NB4 (cell line): ENCODE data around the gene PARK7.
A peak's percentile ranks its signal among the peaks of the same experiment; 100 is the strongest.
"Not testable (repeated sequence)": the region's sequence is repeated elsewhere in the genome, so short reads cannot be mapped to it uniquely, and the experiment has no call there.

Experiments used
- DNase-seq: peaks from one replicate; pipeline ENCODE4 v3.0.0; 2010; ENCODE audit warnings: low read depth
- H3K4me3 ChIP-seq: one replicate; pipeline ENCODE4 v1.5.1; 2011; ENCODE audit warnings: mild to moderate bottlenecking, low read depth, low read length, moderate library complexity
- MYC ChIP-seq: IDR thresholded peaks from 2 replicates; pipeline ENCODE4 v1.6.1; 2011; ENCODE audit warnings: low read depth, low read length
- POLR2A ChIP-seq: IDR thresholded peaks from 2 replicates; pipeline ENCODE4 v1.6.1; 2011; ENCODE audit warnings: mild to moderate bottlenecking; ENCODE audit not compliant: insufficient read length; ENCODE audit errors: extremely low read depth
- TF ChIP-seq, protein P1 (sequence below): IDR thresholded peaks from 2 replicates; pipeline ENCODE4 v1.6.1; 2011; ENCODE audit warnings: low read depth, low read length
- TF ChIP-seq, protein P2 (sequence below): IDR thresholded peaks from one replicate; pipeline ENCODE4 v1.5.1; 2012; ENCODE audit warnings: low read depth, low read length

Gene PARK7

DNA sequence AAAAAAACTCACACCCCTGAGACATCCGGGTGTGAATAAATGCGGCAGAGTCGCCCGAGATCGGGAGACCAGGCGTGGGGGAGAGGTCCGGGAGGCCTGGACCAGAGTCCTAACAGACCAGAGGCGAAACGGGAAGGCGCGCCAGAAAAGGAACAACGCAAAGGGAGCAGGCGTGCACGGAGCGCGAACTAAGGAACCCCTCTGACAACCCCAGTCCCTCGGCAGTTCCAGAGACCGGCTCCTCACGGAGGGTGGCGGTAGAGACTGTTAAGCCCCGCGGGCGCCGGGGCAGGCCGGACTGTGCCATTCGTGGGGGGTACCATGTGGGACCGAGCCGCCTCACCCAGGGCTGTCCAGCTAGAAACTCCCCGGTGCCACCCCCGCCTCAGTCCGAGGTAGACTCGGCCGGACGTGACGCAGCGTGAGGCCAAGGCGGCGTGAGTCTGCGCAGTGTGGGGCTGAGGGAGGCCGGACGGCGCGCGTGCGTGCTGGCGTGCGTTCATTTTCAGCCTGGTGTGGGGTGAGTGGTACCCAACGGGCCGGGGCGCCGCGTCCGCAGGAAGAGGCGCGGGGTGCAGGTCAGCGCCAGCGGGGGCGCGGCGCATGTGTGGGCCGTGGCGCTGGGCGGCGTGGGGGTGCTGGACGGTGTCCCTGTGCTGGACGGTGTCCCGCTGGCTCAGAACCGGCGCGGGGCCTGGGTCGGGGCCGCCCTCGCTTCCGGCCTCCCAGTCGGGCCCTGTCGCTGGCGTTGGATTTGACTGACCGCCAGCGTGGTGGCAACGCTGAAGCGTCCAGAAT, at the start of gene PARK7:
PARK7 (plus strand) TSS at position 496 of the 798 bp plus-strand sequence. CDS start 1,075 bp downstream, outside the sequence.
- TF ChIP-seq, protein P1, sequence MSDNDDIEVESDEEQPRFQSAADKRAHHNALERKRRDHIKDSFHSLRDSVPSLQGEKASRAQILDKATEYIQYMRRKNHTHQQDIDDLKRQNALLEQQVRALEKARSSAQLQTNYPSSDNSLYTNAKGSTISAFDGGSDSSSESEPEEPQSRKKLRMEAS = peak; percentile 69; the same call in 1 of the 2 replicates
- TF ChIP-seq, protein P2, sequence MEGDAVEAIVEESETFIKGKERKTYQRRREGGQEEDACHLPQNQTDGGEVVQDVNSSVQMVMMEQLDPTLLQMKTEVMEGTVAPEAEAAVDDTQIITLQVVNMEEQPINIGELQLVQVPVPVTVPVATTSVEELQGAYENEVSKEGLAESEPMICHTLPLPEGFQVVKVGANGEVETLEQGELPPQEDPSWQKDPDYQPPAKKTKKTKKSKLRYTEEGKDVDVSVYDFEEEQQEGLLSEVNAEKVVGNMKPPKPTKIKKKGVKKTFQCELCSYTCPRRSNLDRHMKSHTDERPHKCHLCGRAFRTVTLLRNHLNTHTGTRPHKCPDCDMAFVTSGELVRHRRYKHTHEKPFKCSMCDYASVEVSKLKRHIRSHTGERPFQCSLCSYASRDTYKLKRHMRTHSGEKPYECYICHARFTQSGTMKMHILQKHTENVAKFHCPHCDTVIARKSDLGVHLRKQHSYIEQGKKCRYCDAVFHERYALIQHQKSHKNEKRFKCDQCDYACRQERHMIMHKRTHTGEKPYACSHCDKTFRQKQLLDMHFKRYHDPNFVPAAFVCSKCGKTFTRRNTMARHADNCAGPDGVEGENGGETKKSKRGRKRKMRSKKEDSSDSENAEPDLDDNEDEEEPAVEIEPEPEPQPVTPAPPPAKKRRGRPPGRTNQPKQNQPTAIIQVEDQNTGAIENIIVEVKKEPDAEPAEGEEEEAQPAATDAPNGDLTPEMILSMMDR = peak; percentile 26
- peak; percentile 8; the same call in 1 of the 2 replicates for TF ChIP-seq MYC
- peak; percentile 98 for TF ChIP-seq POLR2A

DNA sequence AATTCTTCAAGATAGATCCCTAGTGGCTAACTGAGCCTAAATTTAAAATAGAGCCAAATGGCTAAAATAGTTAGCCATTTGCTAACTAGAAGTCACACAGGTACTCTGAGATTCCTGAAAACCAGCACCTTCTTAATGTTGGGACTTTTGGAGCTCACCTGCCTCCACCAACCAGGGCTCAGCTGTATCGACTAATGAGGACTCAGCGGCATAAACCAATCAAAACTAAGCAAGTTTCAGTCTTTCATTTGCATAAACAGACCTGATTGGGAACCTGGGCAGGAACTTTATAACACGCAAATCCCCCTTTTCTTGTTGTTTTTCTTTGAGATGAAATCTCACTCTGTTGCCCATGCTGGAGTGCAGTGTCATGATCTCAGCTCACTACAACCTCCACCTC, 49.4 kb upstream of the PARK7 start:
- TF ChIP-seq POLR2A = no peak
- TF ChIP-seq, protein P1 = no peak
- H3K4me3 ChIP-seq = no peak overlapping the region
- DNase-seq = no peak

More for the DNA sequence above, at the start of gene PARK7:
- peak within 1 kb of the TSS; percentile 92 for H3K4me3 ChIP-seq
- DNase-seq = peak; percentile 99

DNA sequence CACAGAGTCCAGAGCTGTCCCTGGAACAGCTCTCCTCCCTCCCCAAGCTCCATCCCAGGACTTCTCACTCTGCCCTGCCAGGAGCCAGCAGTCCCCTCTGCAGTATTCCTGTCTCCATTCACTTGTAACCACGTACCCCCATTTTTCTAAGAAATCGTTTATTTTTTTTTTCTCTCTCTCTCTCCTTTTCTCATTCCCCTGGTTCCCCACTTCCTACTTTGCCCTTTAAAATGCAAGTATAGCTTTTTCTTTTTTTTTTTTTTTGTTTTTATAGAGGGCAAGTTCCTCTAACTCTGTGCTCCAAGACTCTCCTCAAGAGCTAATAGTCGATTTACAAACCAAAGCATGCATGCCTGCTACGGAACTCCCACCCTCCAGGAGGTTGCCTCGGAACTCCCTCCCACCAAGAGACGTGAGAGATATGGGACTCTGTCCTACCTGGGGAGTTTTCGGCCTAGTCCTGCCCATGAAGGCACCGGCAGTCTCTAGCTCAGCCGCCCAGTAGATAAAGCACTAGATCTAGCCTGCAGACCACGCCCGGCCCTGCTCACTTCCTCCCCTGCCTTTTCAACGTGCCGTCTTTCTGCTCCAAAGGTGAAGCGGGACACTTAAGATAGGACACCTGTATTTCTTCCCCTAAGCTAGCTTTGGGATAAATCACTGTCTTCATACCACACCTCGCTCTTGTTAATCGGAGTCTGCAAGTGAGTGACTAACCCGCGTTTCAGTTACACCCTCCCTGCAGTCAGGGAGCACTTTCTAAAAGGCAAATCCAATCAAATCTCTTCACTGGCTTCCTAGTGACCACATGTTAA, 48.6 kb upstream of the PARK7 start:
- H3K4me3 ChIP-seq = no peak overlapping the region
- TF ChIP-seq, protein P2 = no peak
- DNase-seq = no peak

DNA sequence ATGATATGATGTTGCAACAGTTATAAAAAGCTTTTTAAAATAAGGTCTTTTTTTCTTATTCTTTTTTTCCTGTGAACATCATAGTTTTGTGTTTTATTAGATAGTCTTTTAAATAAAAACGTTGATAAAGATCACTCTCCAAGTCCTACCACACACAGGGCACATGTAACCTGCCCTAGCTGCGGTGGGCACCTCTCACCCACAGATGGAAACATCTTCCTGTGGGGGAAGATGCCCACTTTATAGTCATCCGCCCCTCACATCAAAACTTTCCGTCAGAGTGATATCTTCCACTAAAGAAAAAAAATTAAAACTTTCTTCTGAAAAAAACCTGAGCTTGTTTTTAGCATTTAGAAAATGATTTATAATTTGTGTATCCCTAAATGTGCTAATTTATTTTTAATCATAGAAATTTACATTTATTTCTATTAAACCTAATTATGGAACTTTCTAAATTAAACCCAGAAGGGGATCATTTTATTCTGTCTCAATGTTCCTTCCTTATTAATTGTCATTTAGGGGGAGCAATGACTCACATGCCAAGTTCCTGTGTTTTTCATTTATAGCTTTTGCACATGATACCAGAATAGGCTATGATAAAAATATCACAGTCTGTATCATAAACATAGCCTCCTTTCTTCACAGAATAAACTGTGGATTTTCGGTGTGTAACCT, 45.5 kb upstream of the PARK7 start:
- no peak for DNase-seq
- H3K4me3 ChIP-seq = no peak overlapping the region
- TF ChIP-seq POLR2A (no peak), MYC (no peak)
- TF ChIP-seq, protein P2 = no peak
- TF ChIP-seq, protein P1 = no peak

DNA sequence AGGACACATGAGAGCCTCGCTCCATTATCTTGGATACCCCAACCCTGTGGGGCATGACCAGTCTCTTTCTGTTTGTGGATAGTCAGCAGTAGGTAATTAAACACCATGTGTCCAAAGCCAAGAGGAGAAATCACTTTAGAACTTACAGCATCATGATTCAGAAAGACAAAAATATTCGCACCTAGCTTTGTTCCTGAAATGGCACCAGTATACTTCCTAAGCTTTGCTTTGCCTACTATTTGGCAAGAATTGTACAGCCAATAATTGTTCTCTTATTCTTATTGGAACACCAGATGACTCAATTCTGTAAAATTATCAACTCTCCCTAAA, 45.0 kb upstream of the PARK7 start:
- no peak for TF ChIP-seq MYC
- TF ChIP-seq, protein P2 = no peak
- TF ChIP-seq POLR2A = no peak
- TF ChIP-seq, protein P1 = no peak
- H3K4me3 ChIP-seq = no peak overlapping the region
- no peak for DNase-seq

DNA sequence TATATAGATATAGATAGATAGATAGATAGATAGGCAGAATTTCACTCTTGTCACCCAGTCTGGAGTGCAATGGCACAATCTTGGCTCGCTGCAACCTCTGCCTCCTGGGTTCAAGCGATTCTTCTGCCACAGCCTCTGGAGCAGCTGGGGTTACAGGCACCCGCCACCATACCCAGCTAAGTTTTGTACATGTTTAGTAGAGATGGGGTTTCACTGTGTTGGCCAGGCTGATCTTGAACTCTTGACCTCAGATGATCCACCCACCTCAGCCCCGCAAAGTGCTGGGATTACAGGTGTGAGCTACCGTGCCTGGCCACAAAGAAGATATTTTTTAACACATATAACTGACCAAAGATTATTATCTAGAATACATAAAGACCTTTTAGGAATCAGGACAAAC, 43.5 kb upstream of the PARK7 start:
- DNase-seq, H3K4me3 ChIP-seq: not testable (repeated sequence)
